ENCODE results near the gene ATL2.

- TF ChIP-seq CTCF (IDR thresholded peaks at IDR 0.05; ENCODE audit: low read depth, low read length) (no peak), EZH2phosphoT487 (IDR thresholded peaks at IDR 0.05; ENCODE audit: low read depth) (no peak)
These were observed 10.8 kb upstream of the ATL2 start for GRCh38 chr2:38387887-38388286.
